Endodermal cell (in vitro differentiated cells): Measurements from ENCODE around the gene RBMS3. TPM values are rescaled to one million over a fixed set of nuclear protein-coding genes. Genes with fewer than 3 reads are reported as not detected.
A peak's percentile ranks its signal among the peaks of the same experiment; 100 is the strongest.

Experiments
- DNase-seq: peaks from one replicate; pipeline ENCODE4 v3.0.0-alpha.2; 2017
- H3K27ac ChIP-seq: 2 replicates; pipeline ENCODE4 v1.5.1; 2013; ENCODE audit warnings: mild to moderate bottlenecking, low read depth, low read length, moderate library complexity
- H3K27me3 ChIP-seq: 2 replicates; pipeline ENCODE4 v1.6.1; 2013; ENCODE audit warnings: mild to moderate bottlenecking, low read length, moderate library complexity; ENCODE audit not compliant: insufficient read depth, control insufficient read depth, poor library complexity, severe bottlenecking
- H3K36me3 ChIP-seq: 2 replicates; pipeline ENCODE4 v1.7.0; 2013; ENCODE audit warnings: mild to moderate bottlenecking, low read length, moderate library complexity; ENCODE audit not compliant: control insufficient read depth, insufficient read depth
- H3K4me1 ChIP-seq: one replicate; pipeline ENCODE4 v1.7.0; 2013; ENCODE audit warnings: low read length; ENCODE audit not compliant: control insufficient read depth, insufficient read depth
- H3K4me3 ChIP-seq: 2 replicates; pipeline ENCODE4 v1.5.1; 2013; ENCODE audit warnings: mild to moderate bottlenecking, low read length, moderate library complexity
- H3K9ac ChIP-seq: 2 replicates; pipeline ENCODE4 v1.6.1; 2013; ENCODE audit warnings: mild to moderate bottlenecking, low read length, moderate library complexity; ENCODE audit not compliant: poor library complexity, severe bottlenecking; ENCODE audit errors: extremely low read depth
- H3K9me3 ChIP-seq: 2 replicates; pipeline ENCODE4 v1.6.1; 2013; ENCODE audit warnings: mild to moderate bottlenecking, low read length, moderate library complexity; ENCODE audit not compliant: control insufficient read depth
- H3K27ac Mint-ChIP-seq: 2 replicates; pipeline ENCODE4 v1.8.0; 2020; ENCODE audit warnings: mixed read lengths
- H3K27me3 Mint-ChIP-seq: 2 replicates; pipeline ENCODE4 v1.8.0; 2021; ENCODE audit warnings: mild to moderate bottlenecking, mixed read lengths; ENCODE audit not compliant: insufficient read depth
- H3K36me3 Mint-ChIP-seq: 2 replicates; pipeline ENCODE4 v1.8.0; 2020; ENCODE audit warnings: low read depth, mixed read lengths
- H3K4me1 Mint-ChIP-seq: 2 replicates; pipeline ENCODE4 v1.8.0; 2020; ENCODE audit warnings: mixed read lengths
- H3K4me3 Mint-ChIP-seq: 2 replicates; pipeline ENCODE4 v1.8.0; 2020; ENCODE audit warnings: mild to moderate bottlenecking, moderate library complexity, mixed read lengths
- H3K9me3 Mint-ChIP-seq: 2 replicates; pipeline ENCODE4 v1.8.0; 2020; ENCODE audit warnings: mild to moderate bottlenecking, mixed read lengths
- CTCF ChIP-seq: fragments of 200-600 bp; sonication (generic); conservative IDR thresholded peaks from 2 replicates; pipeline ENCODE4 v1.5.0; 2021; ENCODE audit warnings: antibody characterized with exemption, mild to moderate bottlenecking
- WGBS, 2 experiments: methylation state at CpG; one replicate each; pipeline versions ENCODE4 v1.1.5 to v1.1.7; 2013; ENCODE audit warnings: missing lambda C conversion rate in 2 of 2, mixed read lengths in 1 of 2; ENCODE audit not compliant: insufficient coverage in 1 of 2, insufficient read length in 1 of 2; 5-methylcytosine and 5-hydroxymethylcytosine counted together
- total RNA-seq, 2 donors: library from RNA; stranded (reverse); fragmentation: NEBNext Ultra II Directional in 1 of 2; extraction: Animal tissue kit (Norgen Biotek cat#: 25700) in 1 of 2; gene quantifications; 2 replicates in 1 of 2; 3 replicates in 1 of 2; pipeline ENCODE4 v1.2.1, GENCODE V29; 2021

RBMS3 gene
- total RNA-seq, 2 donors from 2014 or later, result 2.0 to 7.3 TPM

- no peak for TF ChIP-seq CTCF
- Mint-ChIP-seq H3K4me3 (no peak overlapping the region), H3K27ac (peak overlapping the region; percentile 13), H3K27me3 (no peaks in the 10 kb centered on the region), H3K4me1 (peaks cover 10% of the 10 kb centered on the region), H3K36me3 (no peaks in the 10 kb centered on the region), H3K9me3 (no peaks in the 10 kb centered on the region)
- H3K27ac ChIP-seq, result no peak overlapping the region
- WGBS, 2 experiments, result 38 to 66% methylated on average over 2 of the region's 2 CpGs
- H3K9me3 ChIP-seq, result no peaks in the 10 kb centered on the region
- H3K4me1 ChIP-seq, result no peaks in the 10 kb centered on the region
- H3K27me3 ChIP-seq, result no peaks in the 10 kb centered on the region
- H3K4me3 ChIP-seq, result no peak overlapping the region
- H3K36me3 ChIP-seq, result no peaks in the 10 kb centered on the region
- no peak overlapping the region for H3K9ac ChIP-seq
- peak; percentile 62 for DNase-seq
These were observed 234.6 kb downstream of the RBMS3 start for GRCh38 chr3:29515451-29515850.

GRCh38 chr3:29516164-29516563 is 235.3 kb downstream of the RBMS3 start:
- Mint-ChIP-seq H3K9me3 (no peaks in the 10 kb centered on the region), H3K4me3 (no peak overlapping the region), H3K27me3 (no peaks in the 10 kb centered on the region), H3K27ac (peak overlapping the region; percentile 13), H3K4me1 (peaks cover 10% of the 10 kb centered on the region), H3K36me3 (no peaks in the 10 kb centered on the region)
- H3K4me1 ChIP-seq, result no peaks in the 10 kb centered on the region
- DNase-seq, result no peak
- WGBS, 2 experiments, result 95 to 99% methylated on average over 2 to 4 of the region's 4 CpGs
- H3K9ac ChIP-seq, result no peak overlapping the region
- H3K4me3 ChIP-seq, result no peak overlapping the region
- no peak for TF ChIP-seq CTCF
- no peak overlapping the region for H3K27ac ChIP-seq
- H3K27me3 ChIP-seq, result no peaks in the 10 kb centered on the region
- no peaks in the 10 kb centered on the region for H3K9me3 ChIP-seq
- H3K36me3 ChIP-seq, result no peaks in the 10 kb centered on the region

GRCh38 chr3:29520764-29521163 is 239.9 kb downstream of the RBMS3 start:
- no peak overlapping the region for H3K27ac Mint-ChIP-seq
- WGBS, 2 experiments, result 94 to 95% methylated on average over 3 of the region's 3 CpGs
- DNase-seq, result no peak
- H3K4me1 Mint-ChIP-seq, result no peaks in the 10 kb centered on the region
- no peaks in the 10 kb centered on the region for H3K36me3 Mint-ChIP-seq
- Histone ChIP-seq H3K27me3 (no peaks in the 10 kb centered on the region), H3K36me3 (no peaks in the 10 kb centered on the region), H3K9ac (no peak overlapping the region), H3K27ac (no peak overlapping the region), H3K9me3 (no peaks in the 10 kb centered on the region), H3K4me1 (no peaks in the 10 kb centered on the region), H3K4me3 (no peak overlapping the region)
- H3K27me3 Mint-ChIP-seq, result no peaks in the 10 kb centered on the region
- no peak for TF ChIP-seq CTCF
- no peaks in the 10 kb centered on the region for H3K9me3 Mint-ChIP-seq
- H3K4me3 Mint-ChIP-seq, result no peak overlapping the region
